Thyroid gland (tissue), 4 donors: ENCODE data around the gene FAN1. TPM values are rescaled to one million over a fixed set of nuclear protein-coding genes. Genes with fewer than 3 reads are reported as not detected.

Experiments used
- DNase-seq, 2 donors: peaks; one replicate each; pipeline ENCODE4 v3.0.0-alpha.2; 2019
- H3K27ac ChIP-seq, 3 donors: fragments of 200-600 bp; sonication (generic); 1 replicate in 2 of 3; 2 replicates in 1 of 3; pipeline ENCODE4 v1.5.1; 2016 to 2019; ENCODE audit warnings: mild to moderate bottlenecking in 1 of 3, moderate library complexity in 1 of 3
- H3K27me3 ChIP-seq: fragments of 200-600 bp; sonication (generic); one replicate; pipeline ENCODE4 v1.5.1; 2019
- H3K36me3 ChIP-seq, 2 donors: fragments of 200-600 bp; sonication (generic); one replicate each; pipeline ENCODE4 v1.5.1; 2016 to 2019
- H3K4me1 ChIP-seq, 2 donors: fragments of 200-600 bp; sonication (generic); one replicate each; pipeline ENCODE4 v1.5.1; 2017 to 2019
- H3K4me3 ChIP-seq, 3 donors: fragments of 200-600 bp; sonication (generic); replicated peaks in 1 of 3; 1 replicate in 2 of 3; 2 replicates in 1 of 3; pipeline ENCODE4 v1.5.1; 2016; ENCODE audit warnings: mild to moderate bottlenecking in 1 of 3
- H3K9me3 ChIP-seq: fragments of 200-600 bp; sonication (generic); one replicate; pipeline ENCODE4 v1.5.1; 2017
- POLR2A ChIP-seq, 2 donors: fragments of 450-650 bp; IDR thresholded peaks; one replicate each; pipeline ENCODE4 v1.6.1; 2017; ENCODE audit warnings: antibody characterized with exemption in 2 of 2, mild to moderate bottlenecking in 2 of 2, moderate library complexity in 1 of 2
- WGBS, 2 donors: methylation state at CpG; one replicate each; pipeline ENCODE4 v1.1.5; 2017; 5-methylcytosine and 5-hydroxymethylcytosine counted together
- intact Hi-C: fragments of 100-400 bp; cut with DNase I; formaldehyde crosslinking; loops from one replicate; pipeline ENCODE4 v1.15.1; 2023
- small RNA-seq: library from RNA; depleted of rRNA; stranded (forward); fragments of <200 nt; gene quantifications from one replicate; pipeline ENCODE3, GENCODE V24; 2016
- total RNA-seq, 4 donors: library from RNA; depleted of rRNA; stranded (reverse); fragments of >200 nt; gene quantifications; one replicate each; pipeline ENCODE4 v1.2.3, GENCODE V29; 2016
- TF ChIP-seq, protein P1 (sequence below), 6 experiments: fragments of 200-600 bp in 3 of 6; fragments of 450-650 bp in 3 of 6; sonication (generic) in 3 of 6; IDR thresholded peaks; one replicate each; pipeline ENCODE4 v1.5.1; 2016 to 2019; ENCODE audit warnings: antibody characterized with exemption in 6 of 6, mild to moderate bottlenecking in 2 of 6, inconsistent platforms in 1 of 6, moderate library complexity in 1 of 6

FAN1 gene
- total RNA-seq, 4 donors from 2014 or later: 24.9 to 26.6 (median 25.9) TPM

- peak in 1 of 2 donors; percentile 41 for TF ChIP-seq POLR2A (IDR thresholded peaks at IDR 0.05)
- TF ChIP-seq, protein P1, sequence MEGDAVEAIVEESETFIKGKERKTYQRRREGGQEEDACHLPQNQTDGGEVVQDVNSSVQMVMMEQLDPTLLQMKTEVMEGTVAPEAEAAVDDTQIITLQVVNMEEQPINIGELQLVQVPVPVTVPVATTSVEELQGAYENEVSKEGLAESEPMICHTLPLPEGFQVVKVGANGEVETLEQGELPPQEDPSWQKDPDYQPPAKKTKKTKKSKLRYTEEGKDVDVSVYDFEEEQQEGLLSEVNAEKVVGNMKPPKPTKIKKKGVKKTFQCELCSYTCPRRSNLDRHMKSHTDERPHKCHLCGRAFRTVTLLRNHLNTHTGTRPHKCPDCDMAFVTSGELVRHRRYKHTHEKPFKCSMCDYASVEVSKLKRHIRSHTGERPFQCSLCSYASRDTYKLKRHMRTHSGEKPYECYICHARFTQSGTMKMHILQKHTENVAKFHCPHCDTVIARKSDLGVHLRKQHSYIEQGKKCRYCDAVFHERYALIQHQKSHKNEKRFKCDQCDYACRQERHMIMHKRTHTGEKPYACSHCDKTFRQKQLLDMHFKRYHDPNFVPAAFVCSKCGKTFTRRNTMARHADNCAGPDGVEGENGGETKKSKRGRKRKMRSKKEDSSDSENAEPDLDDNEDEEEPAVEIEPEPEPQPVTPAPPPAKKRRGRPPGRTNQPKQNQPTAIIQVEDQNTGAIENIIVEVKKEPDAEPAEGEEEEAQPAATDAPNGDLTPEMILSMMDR (IDR thresholded peaks at IDR 0.05): no peak
- peak overlapping the region; percentile 96 to 98 (median 97) for H3K27ac ChIP-seq
- no peaks in the 10 kb centered on the region for H3K27me3 ChIP-seq
- DNase-seq: peak; percentile 83
- WGBS, 2 donors: 42 to 65% methylated on average over 7 of the region's 7 CpGs
- peaks cover 16 to 23% of the 10 kb centered on the region in 2 donors for H3K4me1 ChIP-seq
- no peaks in the 10 kb centered on the region for H3K9me3 ChIP-seq
- peak overlapping the region; percentile 29 to 89 (median 33) for H3K4me3 ChIP-seq
- intact Hi-C loops: loop anchor here (10.0 kb wide), 1 partner anchor 88 kb away; the partner anchor contains the start of gene FAN1
- no peaks in the 10 kb centered on the region for H3K36me3 ChIP-seq
Observed at GRCh38 chr15:30992249-30992864, 88.6 kb downstream of the FAN1 start.

Small RNAs within 50 kb of the gene (small RNA-seq; reads per million reads assigned to genes)
- not detected for gene RNU6-466P

Other genes starting within 250 kb of the FAN1 start
- 10 to 100 TPM; 36.2 to 64.8 (median 45.9) TPM for gene MTMR10, start 87.7 kb downstream of the FAN1 start, total RNA-seq
- gene TRPM1, start 197.8 kb downstream of the FAN1 start, total RNA-seq: not detected